ENCODE results near the gene ZBTB7B. TPM values are rescaled to one million over a fixed set of nuclear protein-coding genes. Genes with fewer than 3 reads are reported as not detected.

ZBTB7B gene
- total and polyA plus RNA-seq, 9 of the 15 experiments (the other 6 are each of a cell fraction or from before 2014, with no cell fraction given) = 0.04 to 46.5 (median 15.2) TPM

GRCh38 chr1:155004352-155005075 lies 1.9 kb downstream of the ZBTB7B start (continued):
- TF ChIP-seq ZNF407 (IDR thresholded peaks at IDR 0.05; ENCODE audit: low read depth) (no peak), HNRNPUL1 (IDR thresholded peaks at IDR 0.05; ENCODE audit: low read length) (no peak), NFRKB (IDR thresholded peaks at IDR 0.05; ENCODE audit: low read depth) (peak; percentile 78; the same call in 1 of the 2 replicates), PBX2 (CRISPR knock-in tag; IDR thresholded peaks at IDR 0.05; ENCODE audit: low read depth) (no peak), PBX2 (tag; conservative IDR thresholded peaks at IDR 0.05; ENCODE audit: low read depth) (no peak), PURB (CRISPR knock-in tag; IDR thresholded peaks at IDR 0.05; ENCODE audit: low read depth) (no peak), ETV1 (tag; conservative IDR thresholded peaks at IDR 0.05; ENCODE audit: low read depth) (no peak; the same call in 1 of the 2 replicates), MED1 (CRISPR knock-in tag; IDR thresholded peaks at IDR 0.05; ENCODE audit: borderline replicate concordance) (no peak), ZBTB12 (CRISPR knock-in tag; IDR thresholded peaks at IDR 0.05) (no peak), ZFX (CRISPR knock-in tag; IDR thresholded peaks at IDR 0.05) (no peak), ATF1 (CRISPR knock-in tag; IDR thresholded peaks at IDR 0.05) (no peak), ATF1 (tag; IDR thresholded peaks at IDR 0.05) (no peak), BRD4 (IDR thresholded peaks at IDR 0.05) (no peak), THRB (CRISPR knock-in tag; conservative IDR thresholded peaks at IDR 0.05) (no peak), ZNF184 (CRISPR knock-in tag; IDR thresholded peaks at IDR 0.05) (no peak), POLR3G (IDR thresholded peaks at IDR 0.05; ENCODE audit: extremely low read depth, insufficient read length, insufficient replicate concordance) (no peak)

All from K562 (cell line).